Measurements from ENCODE around the gene TSPAN31. TPM values are rescaled to one million over a fixed set of nuclear protein-coding genes. Genes with fewer than 3 reads are reported as not detected.

The TSPAN31 gene
- total and polyA plus RNA-seq, 2 experiments from 2014 or later = 47.2 to 70.8 TPM

DNA sequence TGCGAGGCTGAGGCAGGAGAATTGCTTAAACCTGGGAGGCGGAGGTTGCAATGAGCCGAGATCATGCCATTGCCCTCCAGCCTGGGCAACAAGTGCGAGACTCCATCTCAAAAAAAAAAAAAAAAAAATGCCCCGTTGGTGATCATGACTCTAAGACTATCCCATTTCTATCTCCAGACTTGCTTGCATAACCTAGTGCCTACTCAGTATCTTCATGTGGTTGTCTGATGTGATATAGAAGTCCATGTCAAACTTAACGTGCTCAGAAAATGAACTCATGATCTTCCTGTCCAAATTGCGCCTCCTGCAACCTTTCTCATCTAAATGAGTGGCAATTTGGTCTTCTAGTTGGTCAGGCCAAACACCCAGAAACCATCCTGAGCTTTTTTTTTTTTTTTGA is 33.1 kb downstream of the TSPAN31 start:
- WGBS, 2 experiments (ENCODE audit: low coverage in 1 of 2, low lambda C conversion rate in 2 of 2, missing lambda C conversion rate in 2 of 2) = 73 to 85% methylated on average over 7 of the region's 7 CpGs
- Histone ChIP-seq H2AFZ (no peak overlapping the region), H3K36me3 (ENCODE audit: low read depth) (no peaks in the 10 kb centered on the region), H3K4me1 (ENCODE audit: insufficient read depth) (peaks cover 3% of the 10 kb centered on the region; the same call in 1 of the 2 replicates), H3K27ac (no peak overlapping the region), H3F3A (ENCODE audit: insufficient read depth) (peaks cover 17% of the 10 kb centered on the region), H3K9ac (no peak overlapping the region), H3K79me2 (ENCODE audit: insufficient read depth) (peaks cover 17% of the 10 kb centered on the region), H4K20me1 (ENCODE audit: insufficient read depth) (no peaks in the 10 kb centered on the region), H3K4me2 (ENCODE audit: unreplicated experiment) (no peak overlapping the region), H3K4me3 (no peak overlapping the region), H3K27me3 (replicated peaks; ENCODE audit: insufficient read depth) (no peaks in the 10 kb centered on the region), H3K9me2 (ENCODE audit: insufficient read depth) (no peaks in the 10 kb centered on the region), H3K9me3 (ENCODE audit: low read depth) (no peaks in the 10 kb centered on the region)
- TF ChIP-seq EZH2phosphoT487 (IDR thresholded peaks at IDR 0.05; ENCODE audit: insufficient read depth, low read depth) (no peak), EZH2 (IDR thresholded peaks at IDR 0.05; ENCODE audit: insufficient read depth, poor library complexity, severe bottlenecking) (no peak)
- in situ Hi-C loops (cut with MboI) = no loop called here
- no peak for DNase-seq

DNA sequence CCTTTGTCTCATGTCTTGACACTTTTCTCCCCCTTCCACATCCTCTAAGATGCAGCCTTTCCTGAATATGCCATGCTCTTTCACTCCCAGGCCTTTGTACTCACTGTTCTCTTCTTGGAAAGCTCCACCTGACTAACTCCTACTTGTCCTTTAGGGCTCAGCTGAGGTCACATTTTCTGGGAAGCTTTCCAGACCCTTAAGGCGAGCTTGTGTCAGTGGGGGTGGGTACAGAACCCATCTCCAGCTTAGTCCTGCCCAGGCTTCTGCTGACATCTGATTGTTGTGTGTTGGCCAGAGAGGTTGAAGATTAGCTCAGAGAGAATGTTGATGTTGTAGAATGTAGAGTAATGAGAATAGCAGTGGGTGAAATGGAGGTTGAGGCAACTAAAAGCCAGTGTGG is 34.9 kb downstream of the TSPAN31 start:
- no peak for TF ChIP-seq EZH2 (IDR thresholded peaks at IDR 0.05; ENCODE audit: insufficient read depth, poor library complexity, severe bottlenecking)
- TF ChIP-seq EZH2phosphoT487 (IDR thresholded peaks at IDR 0.05; ENCODE audit: insufficient read depth, low read depth) = no peak
- Histone ChIP-seq H3K27me3 (replicated peaks; ENCODE audit: insufficient read depth) (no peaks in the 10 kb centered on the region), H3K79me2 (ENCODE audit: insufficient read depth) (peaks cover 20% of the 10 kb centered on the region), H3K9me3 (ENCODE audit: low read depth) (no peaks in the 10 kb centered on the region), H3K4me1 (ENCODE audit: insufficient read depth) (peaks cover 3% of the 10 kb centered on the region; the same call in 1 of the 2 replicates), H4K20me1 (ENCODE audit: insufficient read depth) (no peaks in the 10 kb centered on the region), H3K27ac (no peak overlapping the region), H3K9me2 (ENCODE audit: insufficient read depth) (no peaks in the 10 kb centered on the region), H2AFZ (no peak overlapping the region), H3K4me2 (ENCODE audit: unreplicated experiment) (no peak overlapping the region), H3K4me3 (no peak overlapping the region), H3K36me3 (ENCODE audit: low read depth) (no peaks in the 10 kb centered on the region), H3K9ac (no peak overlapping the region), H3F3A (ENCODE audit: insufficient read depth) (peaks cover 17% of the 10 kb centered on the region)
- in situ Hi-C loops (cut with MboI) = no loop called here
- 50 to 61% methylated on average over 1 of the region's 1 CpG for WGBS, 2 experiments (ENCODE audit: low coverage in 1 of 2, low lambda C conversion rate in 2 of 2, missing lambda C conversion rate in 2 of 2)
- no peak for DNase-seq

DNA sequence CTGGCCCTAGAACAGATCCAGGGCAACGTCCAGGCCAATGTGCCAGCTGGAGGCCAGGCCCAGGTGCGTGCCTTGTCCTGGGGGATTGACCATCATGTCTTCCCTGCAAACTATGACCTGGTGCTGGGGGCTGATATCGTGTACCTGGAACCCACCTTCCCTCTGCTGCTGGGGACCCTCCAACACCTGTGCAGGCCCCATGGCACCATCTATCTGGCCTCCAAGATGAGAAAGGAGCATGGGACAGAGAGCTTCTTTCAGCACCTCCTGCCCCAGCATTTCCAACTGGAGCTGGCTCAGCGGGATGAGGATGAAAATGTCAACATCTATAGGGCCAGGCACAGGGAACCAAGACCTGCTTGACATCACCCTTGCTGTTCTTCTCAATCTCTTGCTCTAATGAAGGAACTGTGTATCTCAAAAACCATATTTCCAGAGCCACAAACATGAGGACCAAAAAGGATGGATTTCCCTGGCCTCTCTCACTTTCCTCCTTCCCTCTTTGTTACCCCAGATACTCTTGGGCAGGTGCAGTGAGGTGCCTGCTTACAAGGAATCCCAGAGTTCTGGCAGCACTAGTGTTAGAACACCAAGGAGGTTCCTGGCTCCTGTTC is 35.6 kb downstream of the TSPAN31 start:
- in situ Hi-C loops (cut with MboI) = no loop called here

DNA sequence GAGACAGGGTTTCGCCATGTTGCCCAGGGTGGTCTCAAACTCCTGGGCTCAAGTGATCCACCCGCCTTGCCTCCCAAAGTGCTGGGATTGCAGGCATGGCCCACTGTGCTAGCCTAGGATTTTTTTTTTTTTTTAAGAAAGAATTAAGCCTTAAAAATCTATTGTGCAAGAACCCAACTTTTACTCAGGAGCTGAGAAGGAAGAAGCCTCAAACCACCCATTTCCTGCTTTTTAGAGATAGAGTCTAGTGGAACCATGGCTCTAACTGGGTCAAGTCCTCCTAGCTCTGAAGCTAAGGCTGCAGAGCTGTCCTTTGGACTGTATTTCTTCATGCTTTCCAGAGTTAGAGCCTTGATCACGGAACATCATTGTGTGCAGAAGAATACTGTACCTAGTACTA is 36.4 kb downstream of the TSPAN31 start:
- in situ Hi-C loops (cut with MboI) = no loop called here
- H3K36me3 ChIP-seq (ENCODE audit: low read depth) = peaks cover 13% of the 10 kb centered on the region
- H3K9me3 ChIP-seq (ENCODE audit: low read depth) = no peaks in the 10 kb centered on the region

More for the DNA sequence above, 35.6 kb downstream of the TSPAN31 start:
- Histone ChIP-seq H4K20me1 (ENCODE audit: insufficient read depth) (no peaks in the 10 kb centered on the region), H3K9ac (no peak overlapping the region), H3K4me3 (no peak overlapping the region), H2AFZ (no peak overlapping the region), H3K79me2 (ENCODE audit: insufficient read depth) (peaks cover 26% of the 10 kb centered on the region), H3K27ac (no peak overlapping the region), H3F3A (ENCODE audit: insufficient read depth) (peaks cover 17% of the 10 kb centered on the region), H3K4me1 (ENCODE audit: insufficient read depth) (peaks cover 3% of the 10 kb centered on the region; the same call in 1 of the 2 replicates), H3K9me3 (ENCODE audit: low read depth) (no peaks in the 10 kb centered on the region), H3K4me2 (ENCODE audit: unreplicated experiment) (no peak overlapping the region), H3K27me3 (replicated peaks; ENCODE audit: insufficient read depth) (no peaks in the 10 kb centered on the region), H3K9me2 (ENCODE audit: insufficient read depth) (no peaks in the 10 kb centered on the region), H3K36me3 (ENCODE audit: low read depth) (peaks cover 4% of the 10 kb centered on the region; the same call in 1 of the 2 replicates)
- TF ChIP-seq EZH2 (IDR thresholded peaks at IDR 0.05; ENCODE audit: insufficient read depth, poor library complexity, severe bottlenecking) = no peak
- no peak for TF ChIP-seq EZH2phosphoT487 (IDR thresholded peaks at IDR 0.05; ENCODE audit: insufficient read depth, low read depth)
- WGBS, 2 experiments (ENCODE audit: low coverage in 1 of 2, low lambda C conversion rate in 2 of 2, missing lambda C conversion rate in 2 of 2) = 69 to 79% methylated on average over 3 to 4 of the region's 4 CpGs
- DNase-seq = no peak

More for the DNA sequence above, 36.4 kb downstream of the TSPAN31 start:
- WGBS, 2 experiments (ENCODE audit: low coverage in 1 of 2, low lambda C conversion rate in 2 of 2, missing lambda C conversion rate in 2 of 2) = 79 to 83% methylated on average over 3 of the region's 3 CpGs
- H3K27me3 ChIP-seq (replicated peaks; ENCODE audit: insufficient read depth) = no peaks in the 10 kb centered on the region
- no peak overlapping the region for H3K27ac ChIP-seq
- H3K4me2 ChIP-seq (ENCODE audit: unreplicated experiment) = no peak overlapping the region
- H3F3A ChIP-seq (ENCODE audit: insufficient read depth) = peaks cover 17% of the 10 kb centered on the region
- H3K4me3 ChIP-seq = no peak overlapping the region
- no peak overlapping the region for H2AFZ ChIP-seq
- no peaks in the 10 kb centered on the region for H4K20me1 ChIP-seq (ENCODE audit: insufficient read depth)
- peaks cover 35% of the 10 kb centered on the region for H3K79me2 ChIP-seq (ENCODE audit: insufficient read depth)
- DNase-seq = no peak
- H3K9ac ChIP-seq = no peak overlapping the region
- TF ChIP-seq EZH2phosphoT487 (IDR thresholded peaks at IDR 0.05; ENCODE audit: insufficient read depth, low read depth) (no peak), EZH2 (IDR thresholded peaks at IDR 0.05; ENCODE audit: insufficient read depth, poor library complexity, severe bottlenecking) (no peak)
- H3K4me1 ChIP-seq (ENCODE audit: insufficient read depth) = peaks cover 3% of the 10 kb centered on the region; the same call in 1 of the 2 replicates
- no peaks in the 10 kb centered on the region for H3K9me2 ChIP-seq (ENCODE audit: insufficient read depth)

Data from GM23248 (cell line).